Keratinocyte (primary cell): Measurements from ENCODE around the gene KMT2A. TPM values are rescaled to one million over a fixed set of nuclear protein-coding genes. Genes with fewer than 3 reads are reported as not detected.

Source experiments
- DNase-seq: peaks from one replicate; pipeline ENCODE4 v3.0.0-alpha.2; 2011; ENCODE audit warnings: low read depth, missing footprints, low spot score
- FAIRE-seq: peaks from 2 replicates; lab custom pipeline; 2011; peaks lifted over from hg19 to GRCh38; lab: Jason Lieb, UNC
- H2AFZ ChIP-seq: 2 replicates; pipeline ENCODE4 v1.6.0; 2012; ENCODE audit warnings: low read length, control low read depth, inconsistent platforms; ENCODE audit not compliant: control insufficient read depth
- H3K27ac ChIP-seq: 2 replicates; pipeline ENCODE4 v1.5.1; 2011; ENCODE audit warnings: low read length; ENCODE audit not compliant: control insufficient read depth, insufficient read depth
- H3K27me3 ChIP-seq: 3 replicates; pipeline ENCODE4 v1.6.0; 2011; ENCODE audit warnings: low read length; ENCODE audit not compliant: control insufficient read depth, insufficient read depth; ENCODE audit errors: extremely low read depth
- H3K36me3 ChIP-seq, 2 experiments: 2 replicates in 1 of 2; 3 replicates in 1 of 2; pipeline ENCODE4 v1.5.1; 2011; ENCODE audit warnings: low read length in 2 of 2, mild to moderate bottlenecking in 1 of 2; ENCODE audit not compliant: control insufficient read depth in 2 of 2, insufficient read depth in 2 of 2; ENCODE audit errors: extremely low read depth in 1 of 2
- H3K4me1 ChIP-seq: 3 replicates; pipeline ENCODE4 v1.5.1; 2011; ENCODE audit warnings: low read length; ENCODE audit not compliant: control insufficient read depth, insufficient read depth; ENCODE audit errors: extremely low read depth
- H3K4me2 ChIP-seq: 3 replicates; pipeline ENCODE4 v1.6.0; 2011; ENCODE audit warnings: low read depth, low read length; ENCODE audit not compliant: control insufficient read depth, insufficient read depth; ENCODE audit errors: extremely low read depth
- H3K4me3 ChIP-seq, 3 experiments: fragments of 200-600 bp in 1 of 3; sonication (generic) in 1 of 3; 2 replicates in 2 of 3; 3 replicates in 1 of 3; pipeline ENCODE4 v1.5.1; 2011 to 2016; ENCODE audit warnings: low read length in 3 of 3, mild to moderate bottlenecking in 3 of 3, control low read depth in 2 of 3, inconsistent platforms in 1 of 3, low read depth in 1 of 3, mixed read lengths in 1 of 3, mixed run types in 1 of 3, moderate library complexity in 1 of 3; ENCODE audit not compliant: control insufficient read depth in 2 of 3, insufficient read depth in 2 of 3; ENCODE audit errors: extremely low read depth in 1 of 3
- H3K79me2 ChIP-seq: 2 replicates; pipeline ENCODE4 v1.6.0; 2012; ENCODE audit warnings: low read length; ENCODE audit not compliant: control insufficient read depth, insufficient read depth
- H3K9ac ChIP-seq: 3 replicates; pipeline ENCODE4 v1.6.0; 2011; ENCODE audit warnings: low read length; ENCODE audit not compliant: control insufficient read depth, insufficient read depth; ENCODE audit errors: extremely low read depth
- H3K9me1 ChIP-seq: 3 replicates; pipeline ENCODE4 v1.6.0; 2011; ENCODE audit warnings: low read length; ENCODE audit not compliant: control insufficient read depth, insufficient read depth; ENCODE audit errors: extremely low read depth
- H3K9me3 ChIP-seq: 2 replicates; pipeline ENCODE4 v1.5.1; 2012; ENCODE audit warnings: low read depth, low read length; ENCODE audit not compliant: control insufficient read depth
- H4K20me1 ChIP-seq: 3 replicates; pipeline ENCODE4 v1.6.0; 2011; ENCODE audit warnings: low read length; ENCODE audit not compliant: control insufficient read depth, insufficient read depth; ENCODE audit errors: extremely low read depth
- EZH2 ChIP-seq: IDR thresholded peaks from one replicate; pipeline ENCODE4 v1.6.1; 2012; ENCODE audit warnings: inconsistent platforms, mild to moderate bottlenecking, low read length, moderate library complexity
- dilution Hi-C: fragments of 300-500 bp; cut with MboI; formaldehyde crosslinking; loops from one replicate; pipeline ENCODE4 v1.7.0; 2020; ENCODE audit warnings: low sequenced_read_pairs; ENCODE audit not compliant: extremely low pct_ligation_motif_present
- polyA plus RNA-seq, 5 experiments: library from polyadenylated mRNA; depleted of rRNA in 3 of 5; stranded (reverse) in 3 of 5; stranded (forward) in 1 of 5; unstranded in 1 of 5; fragments of >200 nt; gene quantifications; 1 replicate in 1 of 5; 2 replicates in 3 of 5; 3 replicates in 1 of 5; pipeline versions ENCODE4 v1.2.1 to v1.2.3, GENCODE V29; 2011 to 2012; ENCODE audit warnings: missing spikeins in 2 of 5, low read depth in 1 of 5, low replicate concordance in 1 of 5
- TF ChIP-seq, protein P1 (sequence below), 3 experiments: IDR thresholded peaks in 1 of 3; conservative IDR thresholded peaks in 1 of 3; optimal IDR thresholded peaks in 1 of 3; 2 replicates in 2 of 3; 3 replicates in 1 of 3; pipeline versions ENCODE3 to v1.5.1; 2011; ENCODE audit warnings: low read length in 3 of 3, mild to moderate bottlenecking in 3 of 3, moderate library complexity in 2 of 3, control low read depth in 1 of 3, inconsistent platforms in 1 of 3; ENCODE audit not compliant: insufficient read depth in 2 of 3; ENCODE audit errors: extremely low read depth in 1 of 3

KMT2A gene
- polyA plus RNA-seq, 1 donor (not counting 4 experiments of a cell fraction or from before 2014, with no cell fraction given), result 11.7 TPM

DNA sequence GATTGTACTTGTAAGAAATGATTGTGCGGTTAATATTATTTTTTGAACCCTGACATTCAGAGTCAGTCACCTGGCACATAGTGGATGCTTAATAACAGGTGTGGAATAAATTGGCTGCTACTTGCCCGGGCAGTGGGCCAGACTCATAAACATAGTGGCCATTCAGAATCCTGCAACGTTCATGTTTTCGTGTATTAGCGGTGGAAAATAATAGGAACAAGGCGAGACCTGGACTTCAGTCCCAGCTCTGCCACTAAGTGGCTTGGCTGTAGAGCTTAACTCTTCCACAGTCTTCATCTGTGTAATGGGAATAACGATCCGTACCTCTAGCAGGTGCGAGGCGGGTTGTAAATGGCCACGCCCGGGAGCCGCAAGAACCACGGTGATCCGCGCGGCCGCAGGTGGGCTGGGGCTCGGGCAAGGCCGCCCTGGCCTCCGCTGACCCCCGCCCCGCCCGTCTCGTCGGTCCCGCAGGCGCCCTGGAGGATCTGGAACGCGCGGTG, 93.9 kb downstream of the KMT2A start:
- dilution Hi-C loops, result no loop called here
- peak overlapping the region; percentile 61 for H3K4me2 ChIP-seq
- no peaks in the 10 kb centered on the region for H4K20me1 ChIP-seq
- no peak for FAIRE-seq
- H3K36me3 ChIP-seq, result peaks cover 3 to 7% of the 10 kb centered on the region in 2 experiments
- no peak for DNase-seq
- H2AFZ ChIP-seq, result peak overlapping the region; percentile 76
- TF ChIP-seq, protein P1, sequence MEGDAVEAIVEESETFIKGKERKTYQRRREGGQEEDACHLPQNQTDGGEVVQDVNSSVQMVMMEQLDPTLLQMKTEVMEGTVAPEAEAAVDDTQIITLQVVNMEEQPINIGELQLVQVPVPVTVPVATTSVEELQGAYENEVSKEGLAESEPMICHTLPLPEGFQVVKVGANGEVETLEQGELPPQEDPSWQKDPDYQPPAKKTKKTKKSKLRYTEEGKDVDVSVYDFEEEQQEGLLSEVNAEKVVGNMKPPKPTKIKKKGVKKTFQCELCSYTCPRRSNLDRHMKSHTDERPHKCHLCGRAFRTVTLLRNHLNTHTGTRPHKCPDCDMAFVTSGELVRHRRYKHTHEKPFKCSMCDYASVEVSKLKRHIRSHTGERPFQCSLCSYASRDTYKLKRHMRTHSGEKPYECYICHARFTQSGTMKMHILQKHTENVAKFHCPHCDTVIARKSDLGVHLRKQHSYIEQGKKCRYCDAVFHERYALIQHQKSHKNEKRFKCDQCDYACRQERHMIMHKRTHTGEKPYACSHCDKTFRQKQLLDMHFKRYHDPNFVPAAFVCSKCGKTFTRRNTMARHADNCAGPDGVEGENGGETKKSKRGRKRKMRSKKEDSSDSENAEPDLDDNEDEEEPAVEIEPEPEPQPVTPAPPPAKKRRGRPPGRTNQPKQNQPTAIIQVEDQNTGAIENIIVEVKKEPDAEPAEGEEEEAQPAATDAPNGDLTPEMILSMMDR (optimal IDR thresholded peaks at IDR 0.05 in 1 of 3, IDR thresholded peaks at IDR 0.05 in 1 of 3, conservative IDR thresholded peaks at IDR 0.05 in 1 of 3; ENCODE audit: extremely low read depth in 1 of 3, insufficient read depth in 2 of 3, low read length in 3 of 3), result no peak
- no peak for TF ChIP-seq EZH2
- peak overlapping the region; percentile 64 to 74 (median 68) for H3K4me3 ChIP-seq
- H3K9me3 ChIP-seq, result no peaks in the 10 kb centered on the region
- H3K79me2 ChIP-seq, result no peaks in the 10 kb centered on the region
- no peak overlapping the region for H3K27ac ChIP-seq
- H3K4me1 ChIP-seq, result peaks cover 2% of the 10 kb centered on the region
- H3K9ac ChIP-seq, result peak overlapping the region; percentile 65
- H3K9me1 ChIP-seq, result no peaks in the 10 kb centered on the region
- no peaks in the 10 kb centered on the region for H3K27me3 ChIP-seq

DNA sequence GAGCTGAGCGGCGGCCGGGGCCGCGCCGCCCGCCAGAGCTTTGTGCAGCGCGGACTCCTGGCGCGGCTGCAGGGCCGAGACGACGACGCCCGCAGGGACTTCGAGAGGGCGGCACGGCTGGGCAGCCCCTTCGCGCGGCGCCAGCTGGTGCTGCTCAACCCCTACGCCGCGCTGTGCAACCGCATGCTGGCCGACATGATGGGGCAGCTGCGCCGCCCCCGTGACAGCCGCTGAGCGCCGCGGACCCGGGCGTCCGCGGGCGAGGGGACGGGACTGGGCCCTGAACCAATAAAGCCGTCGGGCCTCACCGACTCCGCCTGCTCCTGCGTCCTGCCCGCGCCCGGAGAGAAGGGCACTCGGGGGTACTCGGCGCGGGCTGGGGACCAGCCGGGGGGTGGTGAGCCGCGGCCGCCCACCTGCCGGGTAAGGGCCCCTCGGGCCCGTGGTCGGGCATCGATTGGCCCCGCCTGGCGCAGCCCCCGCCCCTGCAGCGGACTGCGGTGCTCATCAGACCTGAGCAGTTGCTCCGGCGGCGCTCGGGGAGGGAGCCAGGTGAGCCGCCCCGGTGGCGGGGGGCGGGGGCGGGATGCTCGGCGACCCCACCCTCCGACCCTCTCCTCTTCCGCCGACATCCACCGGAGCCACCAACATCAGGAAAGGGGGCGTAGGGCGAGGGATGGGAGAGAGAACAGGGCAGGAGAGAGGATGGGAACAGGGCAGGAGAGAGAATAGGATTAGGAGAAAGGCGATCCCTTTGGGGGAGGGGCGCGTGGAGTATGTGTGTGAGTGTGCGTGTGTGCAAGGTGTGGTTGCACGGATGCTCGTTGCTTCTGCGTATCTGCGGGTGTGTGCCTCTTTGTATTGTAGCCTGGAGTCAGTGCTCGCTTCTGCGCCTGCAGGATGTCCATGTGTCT, 94.6 kb downstream of the KMT2A start, which contains the start of gene TMEM25:
TMEM25 (plus strand) TSS at position 510 of the 914 bp plus-strand sequence. CDS start 610 bp downstream, outside the sequence.
- H3K4me1 ChIP-seq, result peaks cover 2% of the 10 kb centered on the region
- peak within 1 kb of the TSS; percentile 65 for H3K9ac ChIP-seq
- FAIRE-seq (peak; percentile 29), DNase-seq (no peak)
- H3K79me2 ChIP-seq, result no peaks in the 10 kb centered on the region
- H3K4me2 ChIP-seq, result peak within 1 kb of the TSS; percentile 61
- no peaks in the 10 kb centered on the region for H3K27me3 ChIP-seq
- no peak for TF ChIP-seq EZH2
- TF ChIP-seq, protein P1 (optimal IDR thresholded peaks at IDR 0.05 in 1 of 3, IDR thresholded peaks at IDR 0.05 in 1 of 3, conservative IDR thresholded peaks at IDR 0.05 in 1 of 3; ENCODE audit: extremely low read depth in 1 of 3, insufficient read depth in 2 of 3, low read length in 3 of 3), result no peak
- H4K20me1 ChIP-seq, result no peaks in the 10 kb centered on the region
- H3K36me3 ChIP-seq, result peaks cover 3 to 8% of the 10 kb centered on the region in 2 experiments
- no peaks in the 10 kb centered on the region for H3K9me1 ChIP-seq
- peak within 1 kb of the TSS; percentile 91 for H2AFZ ChIP-seq
- peak within 1 kb of the TSS; percentile 64 to 74 (median 68) for H3K4me3 ChIP-seq
- dilution Hi-C loops, result no loop called here
- H3K27ac ChIP-seq, result no peak within 1 kb of the TSS
- no peaks in the 10 kb centered on the region for H3K9me3 ChIP-seq
